Limb (tissue), 2 donors: ENCODE results near the gene EGLN2.
"Not testable (repeated sequence)": the region's sequence is repeated elsewhere in the genome, so short reads cannot be mapped to it uniquely, and the experiment has no call there.

Experiments used
- DNase-seq, 2 donors: peaks; one replicate each; pipeline ENCODE4 v3.0.0-alpha.2; 2016; ENCODE audit errors: extremely low spot score in 2 of 2

Gene EGLN2

GRCh38 chr19:40842012-40842411 is 43.0 kb downstream of the EGLN2 start:
- not testable (repeated sequence) for DNase-seq

- not testable (repeated sequence) for DNase-seq
These were observed 44.1 kb downstream of the EGLN2 start for GRCh38 chr19:40842997-40843652.

- not testable (repeated sequence) for DNase-seq
These were observed 44.7 kb downstream of the EGLN2 start for GRCh38 chr19:40843653-40844052.

- DNase-seq = not testable (repeated sequence)
These were observed 47.7 kb downstream of the EGLN2 start for GRCh38 chr19:40846722-40847121.

- not testable (repeated sequence) for DNase-seq
These were observed 51.3 kb downstream of the EGLN2 start, which contains the start of gene CYP2A6 for GRCh38 chr19:40850277-40850676. Gene CYP2A6 (minus strand): TSS chr19:40850447. CDS start chr19:40850426, 21 bp downstream.

- DNase-seq = not testable (repeated sequence)
These were observed 53.6 kb downstream of the EGLN2 start for GRCh38 chr19:40852467-40853152.
